Measurements from ENCODE around the gene PPP6R3. TPM values are rescaled to one million over a fixed set of nuclear protein-coding genes. Genes with fewer than 3 reads are reported as not detected.

The PPP6R3 gene
- total RNA-seq, 1 donor, result 119 TPM

GRCh38 chr11:68594123-68594522 is 133.6 kb downstream of the PPP6R3 start:
- H3K4me3 ChIP-seq (ENCODE audit: low read depth, low read length), result no peak overlapping the region
- no peak for TF ChIP-seq CTCF (IDR thresholded peaks at IDR 0.05; ENCODE audit: insufficient read depth, low read length)
- DNase-seq (ENCODE audit: low read depth), result no peak

- H3K4me3 ChIP-seq (ENCODE audit: low read depth, low read length), result no peak overlapping the region
- no peak for DNase-seq (ENCODE audit: low read depth)
- no peak for TF ChIP-seq CTCF (IDR thresholded peaks at IDR 0.05; ENCODE audit: insufficient read depth, low read length)
These were observed 135.7 kb downstream of the PPP6R3 start for GRCh38 chr11:68596231-68596630.

GRCh38 chr11:68598816-68599653 is 138.5 kb downstream of the PPP6R3 start:
- no peak for TF ChIP-seq CTCF (IDR thresholded peaks at IDR 0.05; ENCODE audit: insufficient read depth, low read length)
- no peak overlapping the region for H3K4me3 ChIP-seq (ENCODE audit: low read depth, low read length)
- peak; percentile 28 for DNase-seq (ENCODE audit: low read depth)

DNA sequence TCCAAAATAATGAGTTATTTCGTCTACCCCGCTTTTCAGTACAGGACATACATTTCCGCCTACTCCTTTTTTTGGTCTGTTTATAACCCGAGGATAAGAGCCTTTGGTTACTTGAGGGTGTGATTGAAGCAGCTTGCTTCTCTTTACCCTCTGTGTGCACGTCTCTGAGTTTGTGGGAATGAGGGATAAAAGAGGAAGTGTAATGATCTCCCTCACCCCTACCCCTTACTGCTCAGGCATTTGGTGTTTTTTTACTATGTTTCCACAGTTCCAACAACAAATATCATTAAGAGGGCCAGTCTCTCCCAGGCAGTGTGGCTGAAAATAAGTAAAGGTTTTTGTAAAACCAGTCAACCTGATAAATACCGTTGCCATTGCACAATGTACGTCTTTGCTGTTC is 140.6 kb downstream of the PPP6R3 start:
- DNase-seq (ENCODE audit: low read depth), result no peak
- H3K4me3 ChIP-seq (ENCODE audit: low read depth, low read length), result no peak overlapping the region
- TF ChIP-seq CTCF (IDR thresholded peaks at IDR 0.05; ENCODE audit: insufficient read depth, low read length), result no peak

DNA sequence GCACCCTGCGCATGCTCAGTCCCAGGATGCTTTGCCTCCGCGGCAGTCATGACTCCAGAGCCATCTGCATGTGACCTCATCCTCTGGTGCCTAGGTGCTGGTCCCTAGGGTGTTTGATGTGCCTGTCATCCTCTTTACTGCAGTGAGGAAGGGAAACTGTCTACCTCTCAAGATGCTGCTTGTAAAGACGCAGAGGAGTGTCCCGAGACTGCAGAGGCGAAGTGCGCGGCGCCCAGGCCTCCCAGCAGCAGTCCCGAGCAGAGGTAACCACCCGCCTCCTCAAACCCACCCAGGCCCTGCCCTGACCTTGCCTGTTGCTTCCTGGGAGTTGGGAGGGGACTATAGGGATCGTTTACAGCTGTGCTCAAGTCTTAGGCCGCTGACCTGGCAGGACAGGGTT is 149.2 kb downstream of the PPP6R3 start:
- no peak for DNase-seq (ENCODE audit: low read depth)
- no peak for TF ChIP-seq CTCF (IDR thresholded peaks at IDR 0.05; ENCODE audit: insufficient read depth, low read length)
- H3K4me3 ChIP-seq (ENCODE audit: low read depth, low read length), result no peak overlapping the region

- TF ChIP-seq CTCF (IDR thresholded peaks at IDR 0.05; ENCODE audit: insufficient read depth, low read length), result peak; percentile 24
- no peak overlapping the region for H3K4me3 ChIP-seq (ENCODE audit: low read depth, low read length)
- DNase-seq (ENCODE audit: low read depth), result peak; percentile 8
These were observed 150.0 kb downstream of the PPP6R3 start for GRCh38 chr11:68610452-68611116.

Measured in fibroblast of the aortic adventitia (primary cell).